ENCODE measurements around the gene TACC3.

- TF ChIP-seq CTCF (IDR thresholded peaks at IDR 0.05) = no peak
- TF ChIP-seq POLR2A (IDR thresholded peaks at IDR 0.05; ENCODE audit: low read depth) = no peak
- no peak for TF ChIP-seq POLR2AphosphoS5 (IDR thresholded peaks at IDR 0.05)
Observed at GRCh38 chr4:1749370-1749769, 28.0 kb downstream of the TACC3 start.

All from esophagus muscularis mucosa (tissue), 3 donors.